GM19463 (cell line): ENCODE measurements around the gene SLC26A5.
"Not testable (repeated sequence)": the region's sequence is repeated elsewhere in the genome, so short reads cannot be mapped to it uniquely, and the experiment has no call there.

Experiments used
- ATAC-seq: cut with Tn5 transposase; IDR thresholded peaks from one replicate; pipeline ENCODE4 v1.9.1; 2021; ENCODE audit warnings: mild to moderate bottlenecking, moderate library complexity; ENCODE audit not compliant: unreplicated experiment

SLC26A5 gene

GRCh38 chr7:103446049-103446520, at the start of gene SLC26A5:
Gene SLC26A5, minus strand, starts transcription at chr7:103446207. Its CDS starts 24,693 bp downstream, at chr7:103421514.
- no peak for ATAC-seq

GRCh38 chr7:103487419-103487818, 41.4 kb upstream of the SLC26A5 start:
- ATAC-seq, result no peak

- ATAC-seq, result not testable (repeated sequence)
Measured at GRCh38 chr7:103486873-103487272, 40.9 kb upstream of the SLC26A5 start.

GRCh38 chr7:103480771-103481170, 34.8 kb upstream of the SLC26A5 start:
- no peak for ATAC-seq

- ATAC-seq, result no peak
Measured at GRCh38 chr7:103474956-103475355, 28.9 kb upstream of the SLC26A5 start.

- ATAC-seq, result no peak
Measured at GRCh38 chr7:103469095-103469948, 23.3 kb upstream of the SLC26A5 start.

GRCh38 chr7:103466814-103467213, 20.8 kb upstream of the SLC26A5 start:
- ATAC-seq, result no peak

- ATAC-seq, result no peak
Measured at GRCh38 chr7:103462358-103462757, 16.4 kb upstream of the SLC26A5 start.

- peak; percentile 81 for ATAC-seq
Measured at GRCh38 chr7:103447073-103447960, 1.3 kb upstream of the SLC26A5 start.

GRCh38 chr7:103445228-103446048, 569 bp downstream of the SLC26A5 start:
- no peak for ATAC-seq

- ATAC-seq, result no peak
Measured at GRCh38 chr7:103439661-103440060, 6.3 kb downstream of the SLC26A5 start.

- ATAC-seq, result no peak
Measured at GRCh38 chr7:103437623-103438022, 8.4 kb downstream of the SLC26A5 start.

- ATAC-seq, result peak; percentile 39
Measured at GRCh38 chr7:103432712-103433111, 13.3 kb downstream of the SLC26A5 start.

- no peak for ATAC-seq
Measured at GRCh38 chr7:103425177-103425576, 20.8 kb downstream of the SLC26A5 start.

GRCh38 chr7:103423467-103424179, 22.4 kb downstream of the SLC26A5 start:
- no peak for ATAC-seq

GRCh38 chr7:103420857-103421384, 25.1 kb downstream of the SLC26A5 start:
- ATAC-seq, result no peak

GRCh38 chr7:103418241-103418640, 27.8 kb downstream of the SLC26A5 start:
- no peak for ATAC-seq

GRCh38 chr7:103413407-103413806, 32.6 kb downstream of the SLC26A5 start:
- ATAC-seq, result no peak

GRCh38 chr7:103412151-103412550, 33.9 kb downstream of the SLC26A5 start:
- ATAC-seq, result no peak
